Gastrocnemius medialis (tissue), 4 donors: ENCODE results near the gene ARPIN. TPM values are rescaled to one million over a fixed set of nuclear protein-coding genes. Genes with fewer than 3 reads are reported as not detected.

Experiments used
- ATAC-seq, 2 donors: fragments of 150-250 bp; one replicate each; pipeline ENCODE4 v1.9.1; 2016
- DNase-seq, 2 donors: peaks; one replicate each; pipeline ENCODE4 v3.0.0-alpha.2; 2019
- H3K27ac ChIP-seq, 4 donors: fragments of 200-600 bp; sonication (generic); 1 replicate in 1 of 4; 2 replicates in 3 of 4; pipeline ENCODE4 v1.5.1; 2016 to 2018; ENCODE audit warnings: mild to moderate bottlenecking in 2 of 4, moderate library complexity in 1 of 4
- H3K27me3 ChIP-seq, 3 donors: fragments of 200-600 bp; sonication (generic) in 2 of 3; 1 replicate in 1 of 3; 2 replicates in 2 of 3; pipeline versions ENCODE4 v1.5.1 to v1.6.0; 2016 to 2019; ENCODE audit warnings: mild to moderate bottlenecking in 1 of 3, moderate library complexity in 1 of 3
- H3K36me3 ChIP-seq, 2 donors: fragments of 200-600 bp; sonication (generic) in 1 of 2; one replicate each; pipeline ENCODE4 v1.5.1; 2017 to 2018
- H3K4me1 ChIP-seq, 2 donors: fragments of 200-600 bp; sonication (generic) in 1 of 2; one replicate each; pipeline ENCODE4 v1.5.1; 2016 to 2017; ENCODE audit warnings: mild to moderate bottlenecking in 2 of 2
- H3K4me3 ChIP-seq, 4 donors: fragments of 200-600 bp; sonication (generic) in 3 of 4; 1 replicate in 1 of 4; 2 replicates in 3 of 4; pipeline ENCODE4 v1.5.1; 2016 to 2019; ENCODE audit warnings: mild to moderate bottlenecking in 2 of 4
- H3K9me3 ChIP-seq, 3 donors: fragments of 200-600 bp; sonication (generic) in 2 of 3; 1 replicate in 1 of 3; 2 replicates in 2 of 3; pipeline ENCODE4 v1.5.1; 2016 to 2019
- POLR2A ChIP-seq, 2 donors: fragments of 450-650 bp; IDR thresholded peaks; one replicate each; pipeline ENCODE4 v1.6.1; 2017; ENCODE audit warnings: antibody characterized with exemption in 2 of 2, mild to moderate bottlenecking in 2 of 2, moderate library complexity in 2 of 2
- in situ Hi-C, 4 donors: fragments of 200-750 bp; cut with MboI; loops; one replicate each; pipeline versions ENCODE4 v1.15.0 to v1.8.0; 2017; ENCODE audit warnings: low sequenced_read_pairs in 4 of 4
- intact Hi-C: fragments of 100-400 bp; cut with DNase I; formaldehyde crosslinking; loops from one replicate; pipeline ENCODE4 v1.15.1; 2023; ENCODE audit warnings: low total_unique reads
- total RNA-seq, 4 donors: library from RNA; depleted of rRNA; stranded (reverse); fragments of >200 nt; gene quantifications; one replicate each; pipeline versions ENCODE4 v1.1.0 to v1.2.3, GENCODE V29; 2016
- TF ChIP-seq, protein P1 (sequence below), 5 experiments: fragments of 450-650 bp in 3 of 5; fragments of 200-600 bp in 2 of 5; sonication (generic) in 2 of 5; IDR thresholded peaks in 4 of 5; conservative IDR thresholded peaks in 1 of 5; 1 replicate in 4 of 5; 2 replicates in 1 of 5; pipeline ENCODE4 v1.5.1; 2016 to 2019; ENCODE audit warnings: antibody characterized with exemption in 5 of 5, mild to moderate bottlenecking in 3 of 5, moderate library complexity in 3 of 5

Gene ARPIN
- total RNA-seq, 4 donors from 2014 or later: 4.8 to 10.9 (median 6.0) TPM

DNA sequence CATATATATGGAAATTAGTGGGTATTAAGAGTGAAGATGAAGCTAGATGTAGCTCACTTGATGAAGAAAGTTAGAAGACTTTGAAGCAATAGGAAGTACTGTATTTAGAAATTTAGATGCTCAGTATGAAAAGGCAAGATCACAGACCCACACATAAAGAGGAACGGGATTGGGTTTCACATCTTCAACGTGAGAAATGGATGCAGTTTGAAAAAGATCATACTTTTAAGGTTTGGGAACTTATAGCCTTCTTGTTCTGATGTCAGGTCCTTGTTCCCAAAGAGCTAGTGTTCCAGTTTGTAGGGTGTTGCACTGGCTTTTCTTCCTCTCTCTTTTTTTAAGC, 35.7 kb downstream of the ARPIN start:
- intact Hi-C loops (no loop called here), in situ Hi-C loops (loop anchor here in 2 of 4 donors (5.0 kb wide), 2 partner anchors 115 to 120 kb away; no protein-coding TSS in a partner anchor)
- no peak for ATAC-seq
- no peak for DNase-seq
- TF ChIP-seq, protein P1, sequence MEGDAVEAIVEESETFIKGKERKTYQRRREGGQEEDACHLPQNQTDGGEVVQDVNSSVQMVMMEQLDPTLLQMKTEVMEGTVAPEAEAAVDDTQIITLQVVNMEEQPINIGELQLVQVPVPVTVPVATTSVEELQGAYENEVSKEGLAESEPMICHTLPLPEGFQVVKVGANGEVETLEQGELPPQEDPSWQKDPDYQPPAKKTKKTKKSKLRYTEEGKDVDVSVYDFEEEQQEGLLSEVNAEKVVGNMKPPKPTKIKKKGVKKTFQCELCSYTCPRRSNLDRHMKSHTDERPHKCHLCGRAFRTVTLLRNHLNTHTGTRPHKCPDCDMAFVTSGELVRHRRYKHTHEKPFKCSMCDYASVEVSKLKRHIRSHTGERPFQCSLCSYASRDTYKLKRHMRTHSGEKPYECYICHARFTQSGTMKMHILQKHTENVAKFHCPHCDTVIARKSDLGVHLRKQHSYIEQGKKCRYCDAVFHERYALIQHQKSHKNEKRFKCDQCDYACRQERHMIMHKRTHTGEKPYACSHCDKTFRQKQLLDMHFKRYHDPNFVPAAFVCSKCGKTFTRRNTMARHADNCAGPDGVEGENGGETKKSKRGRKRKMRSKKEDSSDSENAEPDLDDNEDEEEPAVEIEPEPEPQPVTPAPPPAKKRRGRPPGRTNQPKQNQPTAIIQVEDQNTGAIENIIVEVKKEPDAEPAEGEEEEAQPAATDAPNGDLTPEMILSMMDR (IDR thresholded peaks at IDR 0.05 in 4 of 5, conservative IDR thresholded peaks at IDR 0.05 in 1 of 5): no peak
- TF ChIP-seq POLR2A (IDR thresholded peaks at IDR 0.05): no peak
- Histone ChIP-seq H3K4me3 (no peak overlapping the region), H3K36me3 (peaks cover 0 to 47% of the 10 kb centered on the region in 2 donors), H3K4me1 (peaks cover 0 to 3% of the 10 kb centered on the region in 2 donors), H3K27ac (no peak overlapping the region), H3K9me3 (no peaks in the 10 kb centered on the region), H3K27me3 (no peaks in the 10 kb centered on the region)

DNA sequence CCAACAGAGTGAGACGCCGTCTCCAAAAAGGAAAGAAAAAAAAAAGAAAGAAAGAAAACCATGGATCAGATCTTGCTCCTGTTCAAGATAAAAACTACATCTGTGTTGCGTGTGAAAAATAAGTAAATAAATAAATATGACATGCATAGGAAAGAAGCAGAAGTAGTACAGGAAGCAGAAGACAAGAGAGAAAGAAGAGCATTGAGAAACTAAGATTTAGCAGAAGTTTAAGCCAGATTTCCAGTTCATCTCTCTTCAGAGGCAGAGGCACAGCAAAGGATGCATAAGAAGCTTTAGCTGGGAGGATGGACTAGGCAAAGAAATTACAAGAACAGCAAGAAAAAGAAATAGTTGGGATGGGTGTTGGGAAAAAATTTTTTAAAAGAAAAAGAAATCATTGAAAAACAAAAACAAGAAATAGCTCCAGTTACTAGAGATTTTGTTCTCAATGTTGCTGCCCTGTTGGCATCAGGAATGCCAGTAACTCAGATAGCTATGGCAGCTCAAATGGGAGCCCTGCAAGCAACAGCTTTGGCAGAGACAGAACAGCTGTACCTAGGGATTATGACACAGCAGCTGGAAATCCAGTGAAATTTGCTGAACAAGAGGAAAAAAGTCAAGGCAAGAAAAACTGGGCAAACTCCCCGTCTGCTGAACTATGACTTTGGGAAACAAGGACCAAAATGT, 36.2 kb downstream of the ARPIN start:
- Histone ChIP-seq H3K27me3 (no peaks in the 10 kb centered on the region), H3K27ac (no peak overlapping the region), H3K4me1 (peaks cover 0 to 3% of the 10 kb centered on the region in 2 donors), H3K4me3 (no peak overlapping the region), H3K9me3 (no peaks in the 10 kb centered on the region), H3K36me3 (peaks cover 0 to 46% of the 10 kb centered on the region in 2 donors)
- in situ Hi-C loops (loop anchor here in 2 of 4 donors (5.0 kb wide), 2 partner anchors 114 to 119 kb away; no protein-coding TSS in a partner anchor), intact Hi-C loops (no loop called here)
- ATAC-seq (no peak), DNase-seq (no peak)
- no peak for TF ChIP-seq POLR2A (IDR thresholded peaks at IDR 0.05)
- TF ChIP-seq, protein P1 (IDR thresholded peaks at IDR 0.05 in 4 of 5, conservative IDR thresholded peaks at IDR 0.05 in 1 of 5): no peak

DNA sequence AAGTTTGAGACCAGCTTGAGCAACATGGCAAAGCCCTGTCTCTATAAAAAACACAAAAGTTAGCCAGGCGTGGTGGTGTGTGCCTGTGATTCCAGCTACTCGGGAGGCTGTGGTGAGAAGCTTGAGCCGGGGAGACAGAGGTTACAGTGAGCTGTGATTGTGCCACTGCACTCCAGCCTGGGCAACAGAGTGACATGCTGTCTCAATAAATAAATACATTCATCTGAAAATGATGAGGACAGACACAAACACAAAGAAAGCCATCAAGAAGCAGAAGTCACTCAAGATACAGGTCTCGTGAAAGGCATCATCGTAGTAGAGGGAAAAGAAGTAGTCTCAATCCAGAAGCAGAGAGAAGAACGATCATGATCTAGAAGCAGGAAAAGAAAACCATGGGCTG, 37.0 kb downstream of the ARPIN start:
- H3K27ac ChIP-seq: no peak overlapping the region
- ATAC-seq (no peak), DNase-seq (no peak)
- peaks cover 3 to 4% of the 10 kb centered on the region in 2 donors for H3K4me1 ChIP-seq
- in situ Hi-C loops (loop anchor here in 2 of 4 donors (5.0 kb wide), 2 partner anchors 113 to 118 kb away; no protein-coding TSS in a partner anchor), intact Hi-C loops (loop anchor here (1.0 kb wide), 1 partner anchor 115 kb away; no protein-coding TSS in a partner anchor)
- H3K9me3 ChIP-seq: no peaks in the 10 kb centered on the region
- H3K4me3 ChIP-seq: no peak overlapping the region
- no peak for TF ChIP-seq POLR2A (IDR thresholded peaks at IDR 0.05)
- no peaks in the 10 kb centered on the region for H3K27me3 ChIP-seq
- H3K36me3 ChIP-seq: peaks cover 0 to 46% of the 10 kb centered on the region in 2 donors

DNA sequence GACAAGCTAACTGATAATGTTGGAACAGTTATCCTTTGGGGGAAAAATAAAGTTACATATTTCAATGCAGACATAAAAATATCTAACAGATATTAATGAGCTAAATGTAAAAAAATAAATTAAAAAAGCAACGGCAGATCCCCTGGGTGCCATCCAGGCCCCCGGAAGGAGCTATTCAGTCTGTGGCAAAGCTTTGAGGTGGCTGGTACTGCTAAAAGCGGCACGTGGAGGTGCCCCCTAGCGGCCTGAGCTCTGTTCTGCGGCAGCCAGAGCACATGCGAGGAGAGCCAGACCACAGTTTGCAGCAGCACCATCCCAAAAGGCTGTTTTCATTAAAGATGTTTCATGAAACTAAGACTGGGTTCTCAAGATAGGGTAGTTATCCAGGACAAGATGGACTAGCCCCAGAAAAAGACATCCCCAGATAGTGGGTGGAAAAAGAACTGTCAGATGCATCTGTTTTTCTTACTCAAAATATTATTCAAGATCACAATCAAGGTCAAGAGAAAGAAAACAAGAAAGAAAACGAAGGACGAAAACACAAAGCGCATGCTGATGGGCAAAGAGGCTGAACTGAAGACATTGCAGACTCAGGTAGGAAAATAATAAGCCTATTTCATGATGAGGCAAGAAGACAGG, 37.7 kb downstream of the ARPIN start:
- Histone ChIP-seq H3K4me1 (peaks cover 3 to 6% of the 10 kb centered on the region in 2 donors), H3K36me3 (peaks cover 0 to 46% of the 10 kb centered on the region in 2 donors), H3K9me3 (no peaks in the 10 kb centered on the region), H3K27ac (no peak overlapping the region), H3K27me3 (no peaks in the 10 kb centered on the region), H3K4me3 (no peak overlapping the region)
- in situ Hi-C loops: loop anchor here (5.0 kb wide), 2 partner anchors 113 to 118 kb away; no protein-coding TSS in a partner anchor
- no peak for TF ChIP-seq POLR2A (IDR thresholded peaks at IDR 0.05)
- TF ChIP-seq, protein P1 (IDR thresholded peaks at IDR 0.05 in 4 of 5, conservative IDR thresholded peaks at IDR 0.05 in 1 of 5): peak; percentile 85 to 93 (median 88)
- intact Hi-C loops: loop anchor here (1.0 kb wide), 1 partner anchor 115 kb away; no protein-coding TSS in a partner anchor
- DNase-seq: peak; percentile 56 to 75
- ATAC-seq: peak; percentile 79 to 92

DNA sequence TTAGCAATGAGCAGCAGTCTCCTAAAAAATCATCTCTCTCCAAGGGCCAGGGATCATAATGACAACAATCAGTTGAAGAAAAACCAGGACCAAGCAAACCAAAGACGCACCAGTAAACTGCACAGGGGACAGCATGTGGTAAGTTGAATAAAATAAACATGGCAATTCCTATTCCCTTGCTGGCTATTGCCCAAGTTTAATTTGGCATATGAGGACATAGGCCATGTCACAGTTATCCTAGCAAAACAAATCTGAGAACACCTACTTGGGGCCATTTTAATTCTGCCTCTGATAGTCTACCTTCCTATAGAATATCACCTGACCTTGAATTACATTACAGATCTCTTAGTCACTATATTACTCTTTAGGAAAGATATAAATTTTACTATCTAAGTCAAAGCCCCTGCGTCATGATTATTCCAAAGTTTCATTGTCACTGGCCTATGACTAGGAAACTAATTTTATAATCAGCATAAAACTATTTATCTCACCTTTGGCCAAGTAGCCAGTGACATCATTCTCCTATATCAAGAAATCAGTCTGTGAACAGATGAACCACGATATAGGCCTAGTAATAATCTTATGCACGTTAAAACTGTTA, 42.0 kb downstream of the ARPIN start:
- in situ Hi-C loops: loop anchor here in 2 of 4 donors (5.0 kb wide), 1 partner anchor 108 kb away; no protein-coding TSS in a partner anchor
- peaks cover 6 to 8% of the 10 kb centered on the region in 2 donors for H3K4me1 ChIP-seq
- ATAC-seq (no peak), DNase-seq (no peak)
- peaks cover 0 to 24% of the 10 kb centered on the region in 2 donors for H3K36me3 ChIP-seq
- no peaks in the 10 kb centered on the region for H3K27me3 ChIP-seq
- no peaks in the 10 kb centered on the region for H3K9me3 ChIP-seq
- no peak overlapping the region for H3K4me3 ChIP-seq
- no peak for TF ChIP-seq POLR2A (IDR thresholded peaks at IDR 0.05)
- TF ChIP-seq, protein P1 (IDR thresholded peaks at IDR 0.05 in 4 of 5, conservative IDR thresholded peaks at IDR 0.05 in 1 of 5): no peak
- no peak overlapping the region for H3K27ac ChIP-seq
- intact Hi-C loops: no loop called here
